ENCODE results near the gene ELFN2.

ELFN2 gene

DNA sequence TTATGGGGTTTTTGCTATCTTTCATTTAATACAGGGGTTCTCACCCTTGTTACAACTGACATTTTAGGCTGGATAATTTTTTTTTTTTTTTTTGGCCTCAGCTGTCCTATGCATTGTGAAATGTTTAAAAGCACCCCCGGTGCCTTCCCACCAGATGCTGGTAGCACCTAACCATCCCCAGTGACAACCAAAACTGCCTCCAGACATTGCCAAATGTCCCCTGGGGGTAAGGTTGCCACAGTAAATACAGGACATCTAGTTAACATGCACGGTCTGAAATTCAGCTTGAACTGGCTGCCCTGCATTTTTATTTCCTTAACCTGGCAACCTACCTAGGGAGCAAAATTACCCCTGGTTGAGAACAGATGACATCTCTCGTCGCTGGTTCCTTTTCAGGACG lies 72.6 kb downstream of the ELFN2 start:
- no peak for DNase-seq (ENCODE audit: low read depth)

DNA sequence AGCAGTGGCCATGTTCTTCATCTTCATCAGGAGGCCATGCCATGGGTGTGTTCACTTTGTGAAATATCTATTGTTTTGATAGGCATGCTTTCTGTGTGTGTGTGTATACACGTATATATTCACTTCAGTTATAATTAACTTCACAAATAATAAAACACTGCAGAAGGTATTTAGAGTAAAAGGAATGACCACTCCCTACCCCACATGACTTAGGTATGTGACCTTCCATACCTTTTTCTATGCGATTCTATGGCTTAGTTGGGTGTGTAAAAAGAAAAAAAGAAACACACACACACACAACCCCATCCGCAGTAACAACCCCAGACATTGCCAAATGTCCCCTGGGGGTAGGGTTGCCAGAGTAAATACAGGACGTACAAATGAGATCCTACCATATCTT lies 73.0 kb downstream of the ELFN2 start:
- no peak for DNase-seq (ENCODE audit: low read depth)

DNA sequence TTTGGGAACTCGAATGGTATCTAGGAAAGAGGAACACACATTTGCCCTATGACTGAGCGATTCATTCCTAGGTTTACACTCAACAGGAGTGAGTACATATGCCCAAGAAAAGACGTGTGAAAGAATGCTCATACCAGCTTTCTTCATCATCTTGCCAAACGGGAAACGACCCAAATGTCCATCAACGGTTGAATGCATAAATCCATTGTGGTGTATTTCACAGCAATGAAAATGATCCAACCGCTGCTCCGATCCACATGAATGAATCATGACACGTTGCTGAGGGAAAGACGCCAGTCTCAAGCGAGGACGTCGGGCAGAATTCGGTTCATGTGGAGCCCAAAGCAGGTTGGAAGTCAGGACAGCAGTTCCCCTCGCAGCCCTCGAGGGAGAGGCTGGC lies 73.4 kb downstream of the ELFN2 start:
- DNase-seq (ENCODE audit: low read depth), result peak; percentile 59

DNA sequence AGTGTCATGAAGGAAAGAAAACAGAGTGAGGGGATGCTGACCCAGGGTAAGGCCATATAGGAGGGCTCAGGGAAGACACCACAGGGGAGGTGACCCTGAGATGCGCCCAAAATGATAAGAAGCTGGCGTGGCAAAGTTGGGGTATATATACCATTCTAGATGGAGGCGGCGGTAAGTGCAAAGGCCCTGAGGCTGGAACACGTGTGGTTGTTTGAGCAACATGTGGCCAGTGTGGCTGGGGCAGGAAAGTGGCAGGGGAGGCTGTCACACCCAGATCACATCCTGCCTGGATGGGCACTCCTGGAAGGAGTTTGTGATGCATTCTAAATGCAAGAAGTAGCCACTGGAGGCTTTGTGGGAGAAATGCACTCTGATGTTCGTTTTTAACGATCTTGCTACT lies 74.8 kb downstream of the ELFN2 start:
- DNase-seq (ENCODE audit: low read depth), result no peak

DNA sequence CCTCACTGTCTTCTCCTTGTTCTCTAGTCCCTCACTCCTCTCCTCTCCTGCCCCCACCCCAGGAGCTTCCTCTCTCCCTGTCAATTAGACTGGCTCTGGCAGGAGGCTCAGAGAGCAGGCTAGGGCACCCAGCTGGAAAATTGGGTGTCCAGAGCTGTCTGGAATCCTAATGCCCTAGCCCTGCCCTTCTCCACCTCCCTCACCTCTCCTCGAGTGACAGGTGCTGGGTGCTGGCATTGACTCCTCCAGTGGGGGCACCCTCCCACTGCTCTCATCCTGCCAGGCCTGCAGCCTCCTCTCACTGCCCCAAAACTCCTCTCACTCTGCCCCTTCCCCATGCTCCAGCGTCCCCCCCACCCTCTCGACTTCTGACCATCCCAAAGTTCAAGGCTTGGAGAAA lies 76.0 kb downstream of the ELFN2 start:
- no peak for DNase-seq (ENCODE audit: low read depth)

DNA sequence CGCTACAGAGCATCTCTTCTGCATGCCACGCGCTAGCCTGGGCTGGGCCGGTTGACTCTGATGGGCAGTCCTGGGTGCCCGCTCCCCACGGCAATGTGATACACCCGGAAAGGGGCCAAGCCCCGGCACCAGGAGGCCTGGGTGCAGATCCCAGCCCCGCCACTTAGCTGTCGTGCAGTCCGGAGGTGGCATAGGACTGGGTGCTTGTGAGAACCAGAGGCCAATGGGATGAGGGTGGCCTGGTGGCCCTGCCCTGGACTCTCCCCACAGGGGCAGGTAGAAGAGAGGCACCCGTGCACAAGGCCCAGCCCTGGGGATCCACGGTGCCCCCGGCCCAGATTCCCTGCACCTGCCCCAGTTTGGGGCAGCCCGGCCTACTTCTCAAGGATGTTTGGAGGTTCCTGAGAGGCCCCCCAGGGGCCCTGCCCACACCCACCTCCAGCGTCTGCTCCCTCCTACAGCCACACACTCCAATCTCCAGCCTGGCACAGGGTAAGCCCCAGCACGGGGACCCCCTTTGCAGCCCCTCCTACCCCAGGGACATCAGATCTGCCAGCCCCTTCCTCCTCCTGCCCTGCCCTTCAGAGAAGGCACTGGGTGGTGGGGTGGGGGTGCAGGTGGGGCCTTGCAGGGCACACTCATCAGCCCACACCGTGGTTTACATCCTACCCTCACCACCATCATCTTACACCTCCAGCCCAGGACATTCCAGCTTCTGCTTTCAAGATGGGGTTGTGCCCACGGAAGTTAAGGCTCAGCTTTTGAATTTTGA lies 78.0 kb downstream of the ELFN2 start:
- DNase-seq (ENCODE audit: low read depth), result no peak

DNA sequence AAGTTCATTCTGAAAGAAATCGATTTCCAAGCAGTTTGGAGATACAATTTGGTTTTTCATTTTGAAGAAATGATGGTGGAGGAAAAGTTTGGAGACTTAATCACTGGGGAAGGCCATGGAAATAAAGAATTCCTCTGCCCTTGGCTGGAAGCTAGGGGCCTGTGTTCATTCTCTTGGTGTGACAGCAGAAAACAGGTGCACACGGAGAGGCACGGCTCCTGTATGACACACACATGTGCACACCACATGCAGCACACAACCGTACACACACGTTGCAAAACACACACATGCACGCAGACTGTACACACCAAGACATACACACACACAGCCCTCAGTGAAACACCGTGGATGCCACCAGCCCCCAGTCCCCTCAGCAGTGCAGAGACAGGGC lies 80.8 kb downstream of the ELFN2 start:
- DNase-seq (ENCODE audit: low read depth), result no peak

DNA sequence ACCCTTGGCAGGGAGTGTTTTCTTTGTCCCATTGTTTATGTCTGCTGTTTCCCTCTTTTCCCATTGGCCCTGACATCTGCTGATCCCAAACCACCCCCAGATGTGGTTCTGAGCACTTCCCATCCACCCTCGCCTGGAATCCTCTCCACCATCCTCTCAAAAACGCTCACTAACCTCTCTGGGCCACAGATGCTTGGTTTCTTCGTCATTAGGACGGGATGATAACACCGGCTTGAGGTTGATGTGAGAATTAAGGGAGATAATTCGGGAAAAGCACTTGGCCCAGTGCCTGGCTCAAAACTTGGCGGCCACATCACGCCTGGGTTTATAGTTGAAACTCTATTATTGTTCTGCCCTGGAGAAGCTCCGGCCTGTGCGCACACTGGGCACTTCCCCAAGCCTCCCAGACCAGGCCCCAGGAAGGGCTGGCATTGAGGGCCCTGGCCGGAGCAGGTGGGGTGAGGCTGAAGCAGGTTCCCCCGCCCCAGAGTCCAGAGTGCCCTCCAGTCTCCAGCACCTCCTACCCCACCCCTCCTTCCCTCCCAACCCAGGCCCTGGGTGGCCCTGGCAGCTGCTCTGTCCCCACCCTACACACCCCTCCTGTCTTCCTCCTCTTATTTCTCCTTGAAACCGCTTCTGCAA lies 81.3 kb downstream of the ELFN2 start:
- peak; percentile 80 for DNase-seq (ENCODE audit: low read depth)

DNA sequence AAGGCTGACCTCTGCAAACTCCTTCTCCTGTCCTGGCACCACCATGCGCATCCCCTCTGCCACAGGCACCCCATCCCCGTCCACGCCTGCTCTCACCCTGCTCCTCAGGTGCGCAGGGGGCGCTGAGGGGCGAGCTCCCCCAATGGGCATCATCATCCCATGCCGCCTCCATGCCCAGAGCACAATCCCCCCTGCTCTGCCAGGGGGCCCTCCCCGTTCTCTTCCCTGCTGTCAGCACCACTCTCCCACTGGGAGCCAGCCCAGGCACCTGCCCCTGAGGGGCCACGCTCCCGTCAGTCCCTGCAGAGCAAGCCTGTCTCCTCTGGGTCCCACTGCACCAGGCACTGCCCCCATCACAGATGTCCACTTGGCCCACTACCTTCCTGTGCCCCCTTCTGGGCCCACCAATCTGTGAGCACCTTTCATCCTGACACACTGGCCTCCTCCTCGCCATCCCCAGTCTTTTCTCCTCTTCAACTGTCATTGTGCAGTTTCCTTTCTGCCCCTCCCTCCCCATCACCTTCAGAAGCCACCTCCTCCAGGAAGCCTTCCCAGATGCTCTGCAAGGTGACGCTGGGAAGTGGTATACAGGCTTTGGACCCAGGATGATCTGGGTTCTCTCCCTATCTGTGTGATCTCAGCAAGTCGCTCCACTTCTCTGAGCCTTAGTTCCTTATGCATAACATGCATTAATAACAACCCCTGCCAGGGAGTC lies 82.4 kb downstream of the ELFN2 start:
- DNase-seq (ENCODE audit: low read depth), result no peak

DNA sequence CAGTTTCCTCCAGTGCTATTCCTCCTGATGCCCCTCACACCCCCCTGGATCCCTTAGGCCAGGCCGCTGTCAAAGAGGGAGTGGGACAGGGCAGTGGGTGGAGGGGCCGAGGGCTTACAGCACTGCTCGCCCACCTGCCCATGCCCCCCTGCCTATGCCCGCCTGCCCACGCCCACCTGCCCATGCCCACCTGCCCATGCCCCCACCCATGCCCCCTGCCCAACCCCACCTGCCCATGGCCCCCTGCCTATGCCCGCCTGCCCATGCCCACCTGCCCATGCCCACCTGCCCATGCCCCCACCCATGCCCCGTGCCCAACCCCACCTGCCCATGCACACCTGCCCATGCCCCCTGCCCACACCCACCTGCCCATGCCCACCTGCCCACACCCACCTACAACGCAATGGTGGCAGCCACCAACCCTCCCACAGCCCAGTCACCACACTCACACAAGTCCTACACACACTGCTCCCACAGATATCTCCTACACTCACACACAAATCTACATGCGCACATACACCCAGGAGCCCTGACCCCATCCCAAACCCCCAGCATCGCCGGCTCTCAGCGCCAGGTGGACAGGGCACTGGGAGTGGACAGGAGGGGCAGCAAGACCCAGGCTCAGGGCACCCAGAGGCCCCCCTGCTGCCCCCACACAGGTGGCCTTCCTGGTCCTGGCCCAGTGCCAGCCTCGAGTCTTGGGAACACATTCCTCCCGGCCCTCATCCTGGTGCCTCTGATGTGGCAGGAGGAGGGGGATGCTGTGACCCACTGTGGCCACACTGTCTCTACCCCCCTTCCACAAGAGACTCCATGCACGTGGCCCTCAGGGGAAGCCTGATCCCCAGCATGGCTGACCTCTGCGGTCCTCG lies 83.2 kb downstream of the ELFN2 start:
- no peak for DNase-seq (ENCODE audit: low read depth)

DNA sequence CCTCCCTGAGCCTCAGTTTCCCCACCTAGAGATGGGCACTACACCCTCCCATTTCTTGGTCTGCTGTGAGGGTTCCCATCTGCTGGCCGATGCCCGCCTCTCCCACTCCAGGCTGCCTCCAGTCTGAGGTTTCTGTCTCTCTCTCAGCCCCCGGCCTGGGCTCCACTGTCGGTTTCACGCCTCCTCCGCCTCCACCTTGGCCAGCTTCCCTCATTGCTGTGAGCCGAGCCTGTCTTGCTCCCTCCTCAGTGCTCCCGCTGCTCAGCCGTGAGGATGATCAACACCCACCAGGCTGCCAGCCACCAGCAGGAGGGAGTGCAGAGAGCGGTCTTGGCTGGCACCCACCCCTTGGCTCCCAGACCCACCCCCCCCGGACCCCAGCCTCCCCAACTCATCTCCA lies 83.9 kb downstream of the ELFN2 start:
- DNase-seq (ENCODE audit: low read depth), result no peak

DNA sequence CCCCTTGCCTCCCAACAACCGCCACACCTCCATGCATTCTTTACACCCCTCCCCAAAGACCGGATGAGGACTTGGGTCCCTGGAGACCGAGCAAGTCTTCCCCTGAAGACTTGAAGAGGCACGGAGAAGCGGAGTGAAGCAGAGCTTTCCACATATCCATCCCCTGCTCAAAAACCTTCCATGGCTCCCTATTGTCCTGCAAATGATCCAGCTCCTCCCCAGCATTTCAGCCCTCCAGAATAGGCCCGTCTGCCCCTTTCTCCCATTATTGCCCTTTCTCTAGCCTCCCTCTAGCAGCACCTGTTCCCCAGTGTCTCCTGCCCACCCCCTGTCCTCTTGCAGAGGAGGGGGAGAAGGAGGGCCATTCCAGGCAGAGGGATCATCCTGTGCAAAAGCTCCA lies 85.2 kb downstream of the ELFN2 start:
- no peak for DNase-seq (ENCODE audit: low read depth)

DNA sequence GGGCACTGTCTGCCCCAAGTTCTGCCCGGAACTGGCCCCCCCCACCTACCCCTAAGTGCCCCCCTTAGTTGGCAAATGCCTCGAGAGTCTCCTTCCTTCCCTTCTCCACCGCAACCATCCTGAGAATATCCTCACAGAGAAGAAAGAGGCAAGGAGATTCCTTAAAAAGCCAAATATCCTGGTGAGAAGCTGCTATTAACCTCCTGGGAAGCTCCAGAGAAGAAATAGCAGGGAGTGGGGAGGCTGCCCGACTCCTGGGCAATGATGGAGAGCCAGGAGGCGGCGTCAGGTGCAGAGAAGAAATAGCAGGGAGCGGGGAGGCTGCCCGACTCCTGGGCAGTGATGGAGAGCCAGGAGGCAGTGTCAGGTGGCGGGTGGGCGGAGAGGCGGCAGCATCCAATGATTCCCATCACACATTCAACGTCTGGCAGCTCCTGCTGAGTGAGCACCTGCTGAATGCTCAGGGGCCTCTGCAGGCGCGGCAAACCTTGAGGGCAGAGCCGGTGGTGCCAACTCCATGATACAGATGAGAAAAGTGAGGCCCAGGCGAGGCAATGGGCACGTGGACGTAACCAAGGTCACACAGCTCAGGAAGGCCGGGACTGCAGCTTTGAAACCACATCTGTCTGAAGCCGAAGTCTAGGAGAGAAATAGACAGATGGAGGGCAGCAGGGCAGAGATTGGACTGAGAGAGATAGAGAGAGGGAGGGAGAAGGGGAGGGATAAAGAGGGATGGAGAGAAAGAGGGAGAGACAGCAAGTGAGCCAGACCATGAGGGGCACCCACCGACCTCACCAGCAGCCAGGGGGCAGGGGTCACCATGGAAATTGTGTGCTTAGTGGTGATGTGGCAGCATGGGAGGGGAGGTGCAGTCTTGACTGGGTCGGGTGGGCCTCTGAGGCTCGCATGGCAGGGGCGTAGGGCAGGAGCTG lies 86.7 kb downstream of the ELFN2 start:
- no peak for DNase-seq (ENCODE audit: low read depth)

DNA sequence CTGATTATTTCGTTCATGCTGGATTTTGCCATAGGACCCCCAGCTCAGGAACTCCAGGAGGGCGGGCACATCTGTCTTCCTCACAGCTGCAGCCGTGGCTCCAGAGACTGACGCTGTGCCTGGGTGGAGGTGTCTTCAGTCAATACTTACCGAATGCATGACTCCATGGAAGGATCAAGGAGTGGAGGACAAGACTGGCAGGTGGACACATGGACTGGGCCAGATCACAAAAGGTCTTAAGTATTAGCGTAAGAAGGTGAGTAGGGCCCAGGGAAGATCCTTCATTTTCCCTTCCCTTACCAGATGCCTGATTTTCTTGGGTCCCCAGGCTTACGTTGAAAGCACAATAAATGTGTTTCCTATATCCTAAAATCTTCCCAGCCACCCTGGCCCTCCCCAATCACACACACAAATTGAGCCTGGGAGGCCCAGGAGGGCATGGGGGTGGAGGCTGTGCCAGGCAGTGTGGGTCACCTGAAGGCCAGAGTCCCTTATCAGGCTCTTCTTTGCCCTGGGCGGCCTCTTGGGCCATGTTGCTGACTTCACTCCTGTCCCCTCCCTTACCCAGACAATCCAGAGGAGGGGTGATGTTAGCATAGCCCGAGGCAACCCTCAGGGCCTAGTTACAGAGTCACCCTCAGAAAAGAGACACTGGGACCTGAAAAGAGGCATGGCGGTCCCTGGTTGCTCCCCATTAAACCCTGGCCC lies 88.6 kb downstream of the ELFN2 start:
- no peak for DNase-seq (ENCODE audit: low read depth)

DNA sequence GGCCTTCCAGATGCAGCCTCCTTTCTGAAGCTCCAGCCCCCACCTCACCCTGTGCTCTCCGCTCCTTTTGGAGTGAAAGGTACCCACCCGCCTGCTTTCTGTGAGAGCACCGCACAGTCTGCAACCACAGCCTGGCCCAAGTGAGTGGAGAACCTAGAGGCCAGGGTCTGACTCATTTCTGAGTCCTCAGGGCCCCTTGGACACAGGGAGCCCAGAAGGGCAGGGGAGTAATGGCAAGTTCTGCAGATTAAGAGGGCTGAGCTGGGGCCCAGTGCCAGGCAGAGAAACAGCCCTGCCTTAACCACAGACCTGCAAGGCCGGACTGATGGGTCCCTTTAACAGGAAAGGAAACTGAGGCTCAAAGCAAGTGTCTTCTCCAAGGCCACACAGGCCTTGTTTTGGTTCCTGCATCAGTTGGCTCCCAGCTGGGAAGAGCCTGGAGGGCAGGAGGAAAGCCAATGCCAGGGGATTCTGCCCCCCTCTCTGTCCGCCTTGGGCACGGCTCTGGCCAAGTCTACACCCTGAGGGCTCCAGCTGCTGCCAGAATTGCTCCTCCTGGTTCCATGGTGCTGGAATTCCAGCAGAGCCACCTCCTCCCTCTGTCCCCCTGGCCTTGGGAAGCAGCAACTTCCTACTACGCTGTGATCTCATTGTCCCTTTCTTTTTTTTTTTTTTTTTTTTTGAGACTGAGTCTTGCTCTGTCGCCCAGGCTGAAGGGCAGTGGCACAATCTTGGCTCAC lies 89.9 kb downstream of the ELFN2 start:
- no peak for DNase-seq (ENCODE audit: low read depth)

DNA sequence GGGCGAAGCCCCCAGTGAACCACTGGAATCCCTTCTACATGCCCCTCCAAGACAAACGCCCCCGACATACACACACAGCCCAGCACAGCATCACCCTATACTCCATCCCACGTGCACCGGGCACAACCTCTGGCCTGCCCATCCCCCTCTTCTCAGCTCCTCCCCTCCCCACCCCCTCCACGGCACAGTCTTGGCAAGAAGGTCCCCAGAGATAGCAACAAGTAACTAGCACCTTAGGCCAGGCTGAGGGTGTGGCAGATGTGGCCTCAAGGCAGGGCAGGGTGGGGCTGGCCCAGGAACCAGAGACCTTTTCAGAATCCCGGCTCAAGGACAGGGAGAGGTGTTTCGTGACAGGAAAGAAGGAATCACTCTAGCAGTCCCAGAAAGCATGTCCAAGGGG lies 90.7 kb downstream of the ELFN2 start:
- no peak for DNase-seq (ENCODE audit: low read depth)

DNA sequence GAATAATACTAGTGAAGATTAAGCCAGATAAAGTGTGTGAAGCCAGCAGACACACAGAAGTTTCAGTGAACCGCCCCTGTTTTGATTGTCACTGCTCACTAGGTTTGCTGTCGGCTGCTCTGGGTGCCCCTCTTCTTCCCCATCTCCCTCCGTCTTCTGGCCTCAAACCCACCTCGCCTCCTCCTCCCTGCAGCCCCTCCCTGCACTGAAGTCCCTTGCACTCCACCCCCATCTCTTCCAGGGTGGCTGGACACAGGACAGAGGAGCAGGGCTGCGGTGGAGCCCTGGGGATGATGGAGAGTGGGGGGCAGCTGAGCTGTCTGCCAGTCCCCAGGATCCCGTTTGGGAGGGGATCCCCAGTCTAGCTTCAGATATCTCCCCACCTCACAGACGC lies 91.5 kb downstream of the ELFN2 start:
- no peak for DNase-seq (ENCODE audit: low read depth)

DNA sequence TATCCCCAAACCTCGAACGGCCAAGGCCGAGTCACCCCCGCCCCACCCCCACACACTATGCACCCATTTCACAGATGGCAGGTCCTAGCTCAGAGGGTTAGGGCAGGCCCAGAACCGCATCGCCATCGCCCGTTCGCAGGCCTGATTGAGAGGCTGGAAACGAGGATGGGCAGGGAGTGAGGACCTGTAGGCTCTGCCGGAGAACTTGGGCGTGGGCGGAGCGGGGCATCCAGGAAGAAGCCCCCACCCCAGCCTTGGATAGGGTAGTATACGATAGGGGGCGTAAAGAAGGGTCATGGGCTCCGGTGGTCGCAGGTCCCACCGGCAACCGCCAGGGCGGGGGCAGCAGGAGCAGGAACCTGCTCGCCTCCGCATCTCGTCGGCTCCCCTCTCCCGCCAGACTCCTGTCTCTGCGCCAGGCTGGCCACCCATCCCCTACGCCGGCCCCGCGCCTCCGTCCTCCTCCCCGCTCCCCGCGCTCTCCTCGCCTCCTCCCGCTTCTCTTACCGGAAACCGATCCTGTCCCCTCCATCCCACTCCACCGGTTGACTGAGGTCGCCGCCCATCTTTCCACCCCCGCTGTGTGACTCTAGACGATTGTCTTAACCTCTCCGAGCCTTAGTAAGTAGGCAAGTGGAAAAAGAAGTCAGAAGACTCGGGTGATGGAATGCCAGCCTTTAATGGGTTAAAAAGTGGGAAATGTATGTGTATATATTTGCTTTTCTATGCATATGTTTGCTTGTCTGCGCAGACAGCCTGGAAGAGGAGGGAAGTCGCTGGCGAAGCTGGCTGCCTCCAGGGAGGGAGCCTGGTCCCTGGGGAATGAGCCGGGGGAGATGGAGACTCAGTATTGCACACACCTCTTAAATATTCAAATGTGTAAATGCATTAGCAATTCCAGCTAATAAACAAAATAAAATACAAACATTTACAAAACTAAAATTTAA lies 92.1 kb downstream of the ELFN2 start:
- DNase-seq (ENCODE audit: low read depth), result no peak

DNA sequence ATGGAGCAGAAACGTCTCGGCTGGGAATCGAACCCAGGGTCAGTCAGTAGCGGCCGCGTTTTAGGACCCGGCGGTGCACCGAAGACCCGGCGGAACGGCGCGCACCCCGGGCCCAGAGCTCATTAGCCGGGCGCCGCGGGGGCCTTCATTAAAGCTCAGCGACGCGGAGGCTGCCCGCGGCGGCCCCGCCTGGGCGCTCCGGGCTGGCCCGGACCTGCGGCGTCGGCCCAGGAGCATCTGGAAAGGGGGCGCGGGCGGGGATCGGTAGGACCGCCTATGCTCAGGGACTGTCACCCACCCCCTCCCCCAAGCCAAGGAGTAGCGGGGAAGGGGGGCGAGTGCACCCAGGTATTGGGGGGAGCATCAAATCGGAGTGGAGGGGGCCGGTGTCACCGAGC lies 92.8 kb downstream of the ELFN2 start:
- DNase-seq (ENCODE audit: low read depth), result no peak
